H9 (cell line): Measurements from ENCODE around the gene OLR1. TPM values are rescaled to one million over a fixed set of nuclear protein-coding genes. Genes with fewer than 3 reads are reported as not detected.

Experiments
- DNase-seq: peaks from one replicate; pipeline ENCODE4 v3.0.0-alpha.2; 2017
- H2AFZ ChIP-seq: one replicate; pipeline ENCODE4 v1.6.1; 2013; ENCODE audit warnings: mild to moderate bottlenecking, low read length, control low read depth, moderate library complexity
- H2AK5ac ChIP-seq: 2 replicates; pipeline ENCODE4 v1.6.1; 2013; ENCODE audit warnings: low read length, control low read depth, mixed read lengths; ENCODE audit not compliant: insufficient read length
- H2BK120ac ChIP-seq: one replicate; pipeline ENCODE4 v1.6.1; 2013; ENCODE audit warnings: low read depth, mild to moderate bottlenecking, low read length, control low read depth, inconsistent platforms; ENCODE audit not compliant: poor library complexity, severe bottlenecking
- H2BK12ac ChIP-seq: 2 replicates; pipeline ENCODE4 v1.6.1; 2013; ENCODE audit warnings: low read length, control low read depth, mixed read lengths, low read depth; ENCODE audit not compliant: insufficient read length
- H2BK15ac ChIP-seq: 2 replicates; pipeline ENCODE4 v1.6.1; 2013; ENCODE audit warnings: low read depth, low read length, control low read depth
- H2BK20ac ChIP-seq: one replicate; pipeline ENCODE4 v1.6.1; 2013; ENCODE audit warnings: low read depth, mild to moderate bottlenecking, low read length, control low read depth, inconsistent platforms; ENCODE audit not compliant: poor library complexity, severe bottlenecking
- H2BK5ac ChIP-seq: 2 replicates; pipeline ENCODE4 v1.6.1; 2013; ENCODE audit warnings: low read length, control low read depth, mixed read lengths; ENCODE audit not compliant: insufficient read length
- H3K14ac ChIP-seq: 2 replicates; pipeline ENCODE4 v1.6.1; 2013; ENCODE audit warnings: low read length, control low read depth; ENCODE audit not compliant: insufficient read depth
- H3K18ac ChIP-seq: 2 replicates; pipeline ENCODE4 v1.6.1; 2013; ENCODE audit warnings: low read depth, mild to moderate bottlenecking, mixed read lengths, low read length, control low read depth; ENCODE audit not compliant: insufficient read length
- H3K23ac ChIP-seq: 2 replicates; pipeline ENCODE4 v1.6.1; 2013; ENCODE audit warnings: low read length, control low read depth, mixed read lengths, low read depth; ENCODE audit not compliant: insufficient read length
- H3K23me2 ChIP-seq: 2 replicates; pipeline ENCODE4 v1.6.1; 2013; ENCODE audit warnings: low read depth, mild to moderate bottlenecking, mixed read lengths, low read length, control low read depth; ENCODE audit not compliant: insufficient read length, poor library complexity, severe bottlenecking
- H3K27ac ChIP-seq: 2 replicates; pipeline ENCODE4 v1.5.1; 2013; ENCODE audit warnings: low read length, control low read depth, mixed read lengths, low read depth; ENCODE audit not compliant: insufficient read length
- H3K27me3 ChIP-seq: 2 replicates; pipeline ENCODE4 v1.6.1; 2013; ENCODE audit warnings: low read length, control low read depth, inconsistent platforms; ENCODE audit not compliant: insufficient read depth
- H3K4ac ChIP-seq: 2 replicates; pipeline ENCODE4 v1.6.1; 2013; ENCODE audit warnings: low read depth, mild to moderate bottlenecking, control low read depth, inconsistent platforms, low read length, moderate library complexity
- H3K4me1 ChIP-seq: 2 replicates; pipeline ENCODE4 v1.6.1; 2013; ENCODE audit warnings: low read length, control low read depth, inconsistent platforms; ENCODE audit not compliant: insufficient read depth
- H3K4me2 ChIP-seq: 2 replicates; pipeline ENCODE4 v1.6.1; 2013; ENCODE audit warnings: low read length, control low read depth, mixed read lengths; ENCODE audit not compliant: insufficient read length, insufficient read depth
- H3K56ac ChIP-seq: 2 replicates; pipeline ENCODE4 v1.6.1; 2013; ENCODE audit warnings: low read depth, mild to moderate bottlenecking, mixed read lengths, low read length, control low read depth; ENCODE audit not compliant: insufficient read length
- H3K79me1 ChIP-seq: 2 replicates; pipeline ENCODE4 v1.6.1; 2013; ENCODE audit warnings: low read depth, mild to moderate bottlenecking, moderate library complexity, low read length, control low read depth, inconsistent platforms; ENCODE audit not compliant: insufficient read depth, poor library complexity, severe bottlenecking
- H3K79me2 ChIP-seq: 2 replicates; pipeline ENCODE4 v1.6.1; 2013; ENCODE audit warnings: low read length, control low read depth, inconsistent platforms; ENCODE audit not compliant: insufficient read depth
- H3K9ac ChIP-seq: 2 replicates; pipeline ENCODE4 v1.6.1; 2013; ENCODE audit warnings: low read length, control low read depth, mixed read lengths; ENCODE audit not compliant: insufficient read length; ENCODE audit errors: extremely low read depth
- H3K9me3 ChIP-seq: one replicate; pipeline ENCODE4 v1.6.1; 2013; ENCODE audit warnings: low read depth, low read length, inconsistent platforms; ENCODE audit not compliant: control insufficient read depth
- H3T11ph ChIP-seq: one replicate; pipeline ENCODE4 v1.6.1; 2013; ENCODE audit warnings: mild to moderate bottlenecking, low read length, control low read depth, inconsistent platforms
- H4K20me1 ChIP-seq: one replicate; pipeline ENCODE4 v1.6.1; 2013; ENCODE audit not compliant: control insufficient read depth, insufficient read length, insufficient read depth
- H4K5ac ChIP-seq: 2 replicates; pipeline ENCODE4 v1.6.1; 2013; ENCODE audit warnings: low read depth, mild to moderate bottlenecking, mixed read lengths, low read length, control low read depth; ENCODE audit not compliant: insufficient read length
- H4K8ac ChIP-seq: replicated peaks from 2 replicates; pipeline ENCODE4 v1.6.1; 2013; ENCODE audit warnings: low read length, control low read depth, mixed read lengths, low read depth; ENCODE audit not compliant: insufficient read length
- H4K91ac ChIP-seq: 2 replicates; pipeline ENCODE4 v1.6.1; 2013; ENCODE audit warnings: low read depth, mild to moderate bottlenecking, moderate library complexity, mixed read lengths, low read length, control low read depth; ENCODE audit not compliant: insufficient read length
- H3K27ac Mint-ChIP-seq, 3 experiments: 2 replicates in 2 of 3; 3 replicates in 1 of 3; pipeline ENCODE4 v1.8.0; 2020 to 2021; ENCODE audit warnings: mixed read lengths in 3 of 3, mild to moderate bottlenecking in 1 of 3, moderate library complexity in 1 of 3
- H3K27me3 Mint-ChIP-seq: 2 replicates; pipeline ENCODE4 v1.8.0; 2021; ENCODE audit warnings: low read depth, mild to moderate bottlenecking, moderate library complexity, mixed read lengths
- H3K36me3 Mint-ChIP-seq, 3 experiments: 2 replicates in 2 of 3; 3 replicates in 1 of 3; pipeline ENCODE4 v1.8.0; 2020 to 2021; ENCODE audit warnings: low read depth in 3 of 3, mixed read lengths in 3 of 3; ENCODE audit not compliant: insufficient read depth in 1 of 3
- H3K4me1 Mint-ChIP-seq, 2 experiments: 2 replicates each; pipeline ENCODE4 v1.8.0; 2020; ENCODE audit warnings: mixed read lengths in 2 of 2
- H3K4me3 Mint-ChIP-seq, 2 experiments: 2 replicates in 1 of 2; 3 replicates in 1 of 2; pipeline ENCODE4 v1.8.0; 2020 to 2021; ENCODE audit warnings: mild to moderate bottlenecking in 2 of 2, mixed read lengths in 2 of 2, moderate library complexity in 1 of 2
- H3K9me3 Mint-ChIP-seq, 2 experiments: 2 replicates in 1 of 2; 3 replicates in 1 of 2; pipeline ENCODE4 v1.8.0; 2020; ENCODE audit warnings: mild to moderate bottlenecking in 2 of 2, mixed read lengths in 2 of 2, moderate library complexity in 1 of 2
- WGBS: extraction: QIAGEN DNeasy Blood & Tissue Kit; methylation state at CpG from one replicate; pipeline ENCODE4 v1.1.7; 2013; ENCODE audit warnings: missing lambda C conversion rate, low lambda C conversion rate, mixed read lengths; ENCODE audit not compliant: insufficient read length; ENCODE audit errors: extremely low coverage; 5-methylcytosine and 5-hydroxymethylcytosine counted together
- total RNA-seq: library from RNA; stranded (reverse); gene quantifications from 2 replicates; pipeline ENCODE4 v1.2.1, GENCODE V29; 2021
- TF ChIP-seq, protein P1 (sequence below): fragments of 200-600 bp; sonication (generic); conservative IDR thresholded peaks from 3 replicates; pipeline ENCODE4 v1.8.0; 2021; ENCODE audit warnings: antibody characterized with exemption, mild to moderate bottlenecking

The OLR1 gene
- total RNA-seq, 1 experiment from 2014 or later = not detected

DNA sequence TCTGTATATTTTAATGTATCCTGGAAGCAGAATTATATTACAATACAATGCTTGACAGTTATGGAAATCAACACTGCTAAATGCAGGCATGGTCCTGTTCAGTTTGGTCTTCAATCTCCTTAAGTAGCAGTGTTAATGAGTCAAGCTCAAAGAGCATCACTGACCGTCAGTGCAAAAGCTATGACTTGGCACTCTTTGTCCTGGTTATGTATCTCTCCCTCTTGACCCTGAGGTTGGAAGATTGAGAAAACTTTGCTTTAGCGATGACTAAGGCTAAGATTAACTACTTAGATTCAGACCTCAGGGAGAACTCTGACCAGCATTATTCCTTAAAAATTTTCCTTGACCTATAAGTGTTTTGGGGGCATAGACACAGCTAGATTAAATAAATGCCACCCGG is 52.9 kb downstream of the OLR1 start:
- TF ChIP-seq, protein P1, sequence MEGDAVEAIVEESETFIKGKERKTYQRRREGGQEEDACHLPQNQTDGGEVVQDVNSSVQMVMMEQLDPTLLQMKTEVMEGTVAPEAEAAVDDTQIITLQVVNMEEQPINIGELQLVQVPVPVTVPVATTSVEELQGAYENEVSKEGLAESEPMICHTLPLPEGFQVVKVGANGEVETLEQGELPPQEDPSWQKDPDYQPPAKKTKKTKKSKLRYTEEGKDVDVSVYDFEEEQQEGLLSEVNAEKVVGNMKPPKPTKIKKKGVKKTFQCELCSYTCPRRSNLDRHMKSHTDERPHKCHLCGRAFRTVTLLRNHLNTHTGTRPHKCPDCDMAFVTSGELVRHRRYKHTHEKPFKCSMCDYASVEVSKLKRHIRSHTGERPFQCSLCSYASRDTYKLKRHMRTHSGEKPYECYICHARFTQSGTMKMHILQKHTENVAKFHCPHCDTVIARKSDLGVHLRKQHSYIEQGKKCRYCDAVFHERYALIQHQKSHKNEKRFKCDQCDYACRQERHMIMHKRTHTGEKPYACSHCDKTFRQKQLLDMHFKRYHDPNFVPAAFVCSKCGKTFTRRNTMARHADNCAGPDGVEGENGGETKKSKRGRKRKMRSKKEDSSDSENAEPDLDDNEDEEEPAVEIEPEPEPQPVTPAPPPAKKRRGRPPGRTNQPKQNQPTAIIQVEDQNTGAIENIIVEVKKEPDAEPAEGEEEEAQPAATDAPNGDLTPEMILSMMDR = no peak
- no peak overlapping the region for H3T11ph ChIP-seq
- no peak overlapping the region for H3K18ac ChIP-seq
- H3K79me2 ChIP-seq = no peaks in the 10 kb centered on the region
- no peak overlapping the region for H3K56ac ChIP-seq
- no peak overlapping the region for H4K5ac ChIP-seq
- H4K91ac ChIP-seq = no peak overlapping the region
- no peak overlapping the region for H2BK15ac ChIP-seq
- H3K4me3 Mint-ChIP-seq = no peak overlapping the region
- no peak overlapping the region for H3K27ac ChIP-seq
- H3K4me2 ChIP-seq = no peak overlapping the region
- no peak overlapping the region for H2BK120ac ChIP-seq
- H3K27me3 ChIP-seq = no peaks in the 10 kb centered on the region
- H4K8ac ChIP-seq = no peak overlapping the region
- no peaks in the 10 kb centered on the region for H3K23me2 ChIP-seq
- H3K9ac ChIP-seq = no peak overlapping the region
- H3K23ac ChIP-seq = no peak overlapping the region
- no peaks in the 10 kb centered on the region for H3K27me3 Mint-ChIP-seq
- H3K9me3 ChIP-seq = no peaks in the 10 kb centered on the region
- H3K4me1 Mint-ChIP-seq = no peaks in the 10 kb centered on the region
- no peak for DNase-seq
- WGBS = no CpG with 5 or more reads among the region's 3 CpGs
- no peaks in the 10 kb centered on the region for H3K36me3 Mint-ChIP-seq
- no peaks in the 10 kb centered on the region for H3K79me1 ChIP-seq
- no peak overlapping the region for H3K14ac ChIP-seq
- no peak overlapping the region for H3K27ac Mint-ChIP-seq
- H2AK5ac ChIP-seq = no peak overlapping the region
- H2BK5ac ChIP-seq = no peak overlapping the region
- no peaks in the 10 kb centered on the region for H3K4me1 ChIP-seq
- H2BK20ac ChIP-seq = no peak overlapping the region
- H2AFZ ChIP-seq = no peak overlapping the region
- no peak overlapping the region for H3K4ac ChIP-seq
- H2BK12ac ChIP-seq = no peak overlapping the region
- H3K9me3 Mint-ChIP-seq = no peaks in the 10 kb centered on the region; a peak in 2 of 5 replicates
- no peaks in the 10 kb centered on the region for H4K20me1 ChIP-seq
